Vagina (tissue), 2 donors: ENCODE results near the gene KCTD10. TPM values are rescaled to one million over a fixed set of nuclear protein-coding genes. Genes with fewer than 3 reads are reported as not detected.

Experiments
- DNase-seq, 2 donors: peaks; one replicate each; pipeline ENCODE4 v3.0.0-alpha.2; 2017; ENCODE audit errors: extremely low spot score in 2 of 2
- H3K27ac ChIP-seq: fragments of 200-600 bp; sonication (generic); one replicate; pipeline ENCODE4 v1.5.1; 2019
- H3K27me3 ChIP-seq: fragments of 200-600 bp; sonication (generic); one replicate; pipeline ENCODE4 v1.5.1; 2019
- H3K36me3 ChIP-seq, 2 donors: fragments of 200-600 bp; sonication (generic); one replicate each; pipeline ENCODE4 v1.5.1; 2017 to 2019
- H3K4me1 ChIP-seq: fragments of 200-600 bp; sonication (generic); one replicate; pipeline ENCODE4 v1.5.1; 2019
- H3K4me3 ChIP-seq, 2 donors: fragments of 200-600 bp; sonication (generic); 1 replicate in 1 of 2; 2 replicates in 1 of 2; pipeline ENCODE4 v1.5.1; 2016 to 2019
- H3K9me3 ChIP-seq: fragments of 200-600 bp; sonication (generic); one replicate; pipeline ENCODE4 v1.5.1; 2019
- POLR2A ChIP-seq, 2 donors: fragments of 450-650 bp; IDR thresholded peaks; one replicate each; pipeline ENCODE4 v1.6.1; 2017; ENCODE audit warnings: antibody characterized with exemption in 2 of 2, mild to moderate bottlenecking in 2 of 2, moderate library complexity in 2 of 2
- POLR2AphosphoS5 ChIP-seq, 2 donors: sonication (generic); formaldehyde crosslinking; IDR thresholded peaks; one replicate each; pipeline ENCODE4 v1.9.0; 2017; ENCODE audit warnings: antibody characterized with exemption in 2 of 2, mild to moderate bottlenecking in 2 of 2, low read depth in 1 of 2; ENCODE audit not compliant: insufficient read depth in 1 of 2
- intact Hi-C: fragments of 100-400 bp; cut with DNase I; formaldehyde crosslinking; loops from one replicate; pipeline ENCODE4 v1.15.1; 2023
- total RNA-seq: library from RNA; depleted of rRNA; stranded (reverse); fragments of >200 nt; gene quantifications from one replicate; pipeline ENCODE4 v1.2.3, GENCODE V29; 2016
- TF ChIP-seq, protein P1 (sequence below), 3 experiments: fragments of 450-650 bp in 2 of 3; fragments of 200-600 bp in 1 of 3; sonication (generic) in 1 of 3; IDR thresholded peaks; one replicate each; pipeline ENCODE4 v1.5.1; 2017 to 2019; ENCODE audit warnings: antibody characterized with exemption in 3 of 3, mild to moderate bottlenecking in 2 of 3, moderate library complexity in 2 of 3

The KCTD10 gene
- total RNA-seq, 1 donor from 2014 or later, result 86.2 TPM

DNA sequence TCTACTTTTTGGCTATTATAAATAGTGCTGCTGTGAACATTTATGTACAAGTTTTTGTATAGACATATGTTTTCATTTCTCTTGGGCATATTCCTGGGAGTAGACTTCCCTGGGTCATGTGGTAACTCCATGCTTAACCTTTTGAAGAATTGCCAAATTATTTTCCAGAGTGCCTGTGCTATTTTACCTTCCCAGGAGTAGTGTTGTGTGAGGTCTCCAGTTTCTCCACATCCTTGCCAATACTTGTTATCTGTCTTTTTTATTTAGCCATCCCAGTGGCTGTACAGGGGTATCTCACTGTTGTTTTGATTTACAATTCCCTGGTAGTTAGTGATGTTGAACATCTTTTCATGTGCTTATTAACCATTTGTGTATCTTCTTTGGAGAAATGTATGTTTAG, 19.2 kb upstream of the KCTD10 start:
- Histone ChIP-seq H3K36me3 (peaks cover 4 to 73% of the 10 kb centered on the region in 2 donors), H3K9me3 (no peaks in the 10 kb centered on the region), H3K4me3 (no peak overlapping the region), H3K27me3 (no peaks in the 10 kb centered on the region), H3K4me1 (no peaks in the 10 kb centered on the region), H3K27ac (no peak overlapping the region)
- no peak for DNase-seq
- intact Hi-C loops, result no loop called here
- TF ChIP-seq, protein P1, sequence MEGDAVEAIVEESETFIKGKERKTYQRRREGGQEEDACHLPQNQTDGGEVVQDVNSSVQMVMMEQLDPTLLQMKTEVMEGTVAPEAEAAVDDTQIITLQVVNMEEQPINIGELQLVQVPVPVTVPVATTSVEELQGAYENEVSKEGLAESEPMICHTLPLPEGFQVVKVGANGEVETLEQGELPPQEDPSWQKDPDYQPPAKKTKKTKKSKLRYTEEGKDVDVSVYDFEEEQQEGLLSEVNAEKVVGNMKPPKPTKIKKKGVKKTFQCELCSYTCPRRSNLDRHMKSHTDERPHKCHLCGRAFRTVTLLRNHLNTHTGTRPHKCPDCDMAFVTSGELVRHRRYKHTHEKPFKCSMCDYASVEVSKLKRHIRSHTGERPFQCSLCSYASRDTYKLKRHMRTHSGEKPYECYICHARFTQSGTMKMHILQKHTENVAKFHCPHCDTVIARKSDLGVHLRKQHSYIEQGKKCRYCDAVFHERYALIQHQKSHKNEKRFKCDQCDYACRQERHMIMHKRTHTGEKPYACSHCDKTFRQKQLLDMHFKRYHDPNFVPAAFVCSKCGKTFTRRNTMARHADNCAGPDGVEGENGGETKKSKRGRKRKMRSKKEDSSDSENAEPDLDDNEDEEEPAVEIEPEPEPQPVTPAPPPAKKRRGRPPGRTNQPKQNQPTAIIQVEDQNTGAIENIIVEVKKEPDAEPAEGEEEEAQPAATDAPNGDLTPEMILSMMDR (IDR thresholded peaks at IDR 0.05), result no peak
- TF ChIP-seq POLR2A (IDR thresholded peaks at IDR 0.05), result no peak
- no peak for TF ChIP-seq POLR2AphosphoS5 (IDR thresholded peaks at IDR 0.05; ENCODE audit: insufficient read depth in 1 of 2, low read depth in 1 of 2)

DNA sequence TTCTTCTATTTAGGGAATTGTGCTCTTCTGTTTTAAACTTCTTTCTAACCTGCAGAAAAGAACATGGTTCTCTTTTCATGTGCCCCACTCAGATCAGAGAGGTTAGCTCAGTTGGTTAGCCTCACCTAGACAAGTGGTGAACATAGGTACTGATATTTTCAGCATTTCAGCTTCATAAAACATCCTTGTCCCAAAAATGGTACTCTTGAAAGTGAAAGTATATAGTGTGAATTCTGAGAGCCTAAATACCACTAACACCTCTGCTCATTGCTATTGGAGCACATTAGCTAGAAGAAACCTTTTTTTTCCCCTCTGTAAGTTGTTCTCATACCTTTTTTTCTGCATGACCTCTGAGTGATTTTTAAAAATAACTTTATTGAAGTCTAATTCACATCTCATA, 17.9 kb upstream of the KCTD10 start:
- H3K4me1 ChIP-seq, result no peaks in the 10 kb centered on the region
- no peaks in the 10 kb centered on the region for H3K9me3 ChIP-seq
- no peak overlapping the region for H3K27ac ChIP-seq
- intact Hi-C loops, result no loop called here
- H3K36me3 ChIP-seq, result peaks cover 4 to 73% of the 10 kb centered on the region in 2 donors
- no peaks in the 10 kb centered on the region for H3K27me3 ChIP-seq
- no peak overlapping the region for H3K4me3 ChIP-seq
- TF ChIP-seq POLR2A (IDR thresholded peaks at IDR 0.05) (no peak), POLR2AphosphoS5 (IDR thresholded peaks at IDR 0.05; ENCODE audit: insufficient read depth in 1 of 2, low read depth in 1 of 2) (no peak)
- TF ChIP-seq, protein P1 (IDR thresholded peaks at IDR 0.05), result no peak
- DNase-seq, result no peak

DNA sequence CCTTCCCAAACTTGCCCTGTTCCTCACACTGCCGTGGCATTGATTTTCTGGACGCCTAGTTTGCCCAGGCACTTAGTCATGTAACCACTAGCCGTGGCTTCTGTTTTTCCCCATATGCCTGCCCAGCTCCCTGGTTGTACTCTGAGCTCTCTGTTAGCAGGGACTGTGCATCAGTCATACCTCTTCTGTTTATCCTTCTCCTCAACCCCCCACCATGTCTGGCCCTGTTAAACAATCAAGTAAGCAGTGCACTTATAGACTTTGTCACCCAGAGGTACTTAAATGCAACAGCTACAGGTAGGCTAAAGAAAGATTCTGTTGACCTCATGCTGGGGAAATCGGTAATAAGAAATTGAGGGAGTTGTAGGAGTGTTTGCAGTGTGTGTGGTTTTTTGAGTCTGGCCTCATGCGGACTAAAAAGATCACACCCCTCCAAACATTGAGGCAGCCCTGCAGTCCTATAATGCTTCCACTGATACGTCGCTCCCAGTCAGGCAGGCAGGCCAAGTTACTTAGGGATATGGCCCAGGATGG, 17.3 kb upstream of the KCTD10 start:
- intact Hi-C loops, result no loop called here
- Histone ChIP-seq H3K36me3 (peaks cover 0 to 73% of the 10 kb centered on the region in 2 donors), H3K4me1 (no peaks in the 10 kb centered on the region), H3K27me3 (no peaks in the 10 kb centered on the region), H3K4me3 (no peak overlapping the region), H3K9me3 (no peaks in the 10 kb centered on the region), H3K27ac (no peak overlapping the region)
- TF ChIP-seq POLR2A (IDR thresholded peaks at IDR 0.05), result no peak
- TF ChIP-seq, protein P1 (IDR thresholded peaks at IDR 0.05), result no peak
- no peak for TF ChIP-seq POLR2AphosphoS5 (IDR thresholded peaks at IDR 0.05; ENCODE audit: insufficient read depth in 1 of 2, low read depth in 1 of 2)
- no peak for DNase-seq

DNA sequence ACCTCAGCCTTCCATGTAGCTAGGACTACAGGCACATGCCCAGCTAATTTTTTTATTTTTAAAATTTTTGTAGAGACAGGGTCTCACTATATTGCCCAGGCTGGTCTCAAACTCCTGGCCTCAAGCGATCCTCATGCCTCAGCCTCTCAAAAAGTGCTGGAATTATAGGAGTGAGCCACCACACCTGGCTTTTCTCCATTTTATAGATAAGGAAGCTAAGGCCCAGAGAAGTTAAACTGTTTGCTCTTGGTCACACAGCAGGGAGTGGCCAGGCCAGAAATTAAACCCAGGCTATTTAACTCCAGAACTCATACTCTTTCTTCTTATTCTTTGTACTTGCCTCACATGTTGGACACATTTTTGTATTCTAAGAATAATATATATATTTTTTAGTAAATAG, 16.8 kb upstream of the KCTD10 start:
- intact Hi-C loops, result no loop called here
- no peaks in the 10 kb centered on the region for H3K4me1 ChIP-seq
- no peak overlapping the region for H3K4me3 ChIP-seq
- H3K9me3 ChIP-seq, result no peaks in the 10 kb centered on the region
- H3K36me3 ChIP-seq, result peaks cover 0 to 73% of the 10 kb centered on the region in 2 donors
- no peaks in the 10 kb centered on the region for H3K27me3 ChIP-seq
- DNase-seq, result no peak
- TF ChIP-seq POLR2AphosphoS5 (IDR thresholded peaks at IDR 0.05; ENCODE audit: insufficient read depth in 1 of 2, low read depth in 1 of 2), result no peak
- TF ChIP-seq POLR2A (IDR thresholded peaks at IDR 0.05), result no peak
- TF ChIP-seq, protein P1 (IDR thresholded peaks at IDR 0.05), result no peak
- no peak overlapping the region for H3K27ac ChIP-seq

DNA sequence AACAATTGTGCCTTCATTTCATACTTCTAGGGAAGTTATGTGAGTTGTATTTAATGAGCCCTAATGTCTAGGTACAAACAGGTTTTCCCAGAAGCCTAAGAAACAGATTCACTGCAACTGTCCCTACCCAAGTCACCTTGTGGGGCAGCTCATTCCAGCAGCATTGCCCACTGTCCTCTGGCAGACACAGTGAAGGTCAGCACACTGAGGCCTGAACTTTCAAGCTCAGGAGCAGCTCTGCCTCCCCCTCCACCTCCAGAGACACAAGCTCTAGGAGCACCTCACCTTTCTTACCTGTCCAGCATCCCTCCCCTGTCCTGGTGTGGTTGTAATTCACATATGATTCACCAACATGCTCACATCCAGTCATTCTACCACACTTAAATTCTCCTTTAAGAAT, 16.0 kb upstream of the KCTD10 start:
- no peaks in the 10 kb centered on the region for H3K9me3 ChIP-seq
- H3K4me3 ChIP-seq, result no peak overlapping the region
- DNase-seq, result no peak
- no peaks in the 10 kb centered on the region for H3K27me3 ChIP-seq
- no peaks in the 10 kb centered on the region for H3K4me1 ChIP-seq
- intact Hi-C loops, result no loop called here
- H3K36me3 ChIP-seq, result peaks cover 0 to 73% of the 10 kb centered on the region in 2 donors
- H3K27ac ChIP-seq, result no peak overlapping the region
- TF ChIP-seq POLR2A (IDR thresholded peaks at IDR 0.05) (no peak), POLR2AphosphoS5 (IDR thresholded peaks at IDR 0.05; ENCODE audit: insufficient read depth in 1 of 2, low read depth in 1 of 2) (no peak)
- TF ChIP-seq, protein P1 (IDR thresholded peaks at IDR 0.05), result no peak
